HG03460 (cell line): ENCODE data around the gene ARMH1.
"Not testable (repeated sequence)": the region's sequence is repeated elsewhere in the genome, so short reads cannot be mapped to it uniquely, and the experiment has no call there.

Experiments
- ATAC-seq: cut with Tn5 transposase; IDR thresholded peaks from one replicate; pipeline ENCODE4 v1.9.1; 2021; ENCODE audit not compliant: unreplicated experiment

ARMH1 gene

GRCh38 chr1:44693900-44694299, 19.4 kb downstream of the ARMH1 start:
- ATAC-seq, result no peak

DNA sequence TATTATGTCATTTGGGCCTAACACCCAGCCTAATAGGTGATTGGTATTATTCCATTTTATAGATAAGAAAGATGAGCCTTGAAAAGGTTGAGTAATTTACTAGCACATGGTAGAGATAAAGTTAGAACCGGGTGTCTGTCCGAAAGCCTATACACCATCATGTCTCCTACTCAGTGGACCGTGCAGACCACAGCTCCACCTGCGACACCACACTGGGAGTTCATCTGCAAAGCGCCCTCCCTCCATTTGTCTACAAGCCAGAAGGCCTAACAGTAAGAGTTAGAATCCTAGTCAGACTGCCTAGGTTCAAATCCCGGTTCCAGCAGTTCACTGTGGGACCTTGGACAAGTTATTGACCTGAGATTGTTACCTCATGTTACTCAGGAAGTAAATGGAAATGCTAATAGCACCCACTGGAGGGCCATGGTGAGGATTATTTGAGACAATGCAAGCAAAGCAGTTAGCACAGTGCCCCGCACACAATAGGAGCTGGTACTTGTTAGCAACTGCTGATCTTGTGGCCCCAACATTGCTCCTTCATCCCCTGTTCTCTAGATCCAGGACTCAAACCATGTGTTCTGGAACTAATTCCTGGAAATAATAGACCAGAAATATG, 20.5 kb downstream of the ARMH1 start:
- no peak for ATAC-seq

DNA sequence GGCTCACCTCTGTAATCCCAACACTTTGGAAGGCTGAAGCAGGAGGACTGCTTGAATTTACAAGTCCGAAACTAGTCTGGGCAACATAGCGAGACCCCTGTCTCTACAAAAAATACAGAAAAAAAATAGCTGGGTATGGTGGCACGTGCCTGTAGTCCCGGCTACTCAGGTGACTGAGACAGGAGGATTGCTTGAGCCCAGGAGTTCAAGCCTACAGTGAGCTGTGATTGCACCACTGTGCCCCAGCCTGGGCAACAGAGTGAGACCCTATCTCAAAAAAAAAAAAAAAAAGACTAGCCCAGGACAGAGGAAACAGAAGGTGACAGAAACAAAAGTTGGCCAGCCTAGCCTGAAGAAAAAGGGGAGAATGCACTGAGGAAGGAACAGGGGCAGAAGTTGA, 21.2 kb downstream of the ARMH1 start:
- ATAC-seq, result no peak

GRCh38 chr1:44696101-44696500, 21.6 kb downstream of the ARMH1 start:
- ATAC-seq, result no peak

DNA sequence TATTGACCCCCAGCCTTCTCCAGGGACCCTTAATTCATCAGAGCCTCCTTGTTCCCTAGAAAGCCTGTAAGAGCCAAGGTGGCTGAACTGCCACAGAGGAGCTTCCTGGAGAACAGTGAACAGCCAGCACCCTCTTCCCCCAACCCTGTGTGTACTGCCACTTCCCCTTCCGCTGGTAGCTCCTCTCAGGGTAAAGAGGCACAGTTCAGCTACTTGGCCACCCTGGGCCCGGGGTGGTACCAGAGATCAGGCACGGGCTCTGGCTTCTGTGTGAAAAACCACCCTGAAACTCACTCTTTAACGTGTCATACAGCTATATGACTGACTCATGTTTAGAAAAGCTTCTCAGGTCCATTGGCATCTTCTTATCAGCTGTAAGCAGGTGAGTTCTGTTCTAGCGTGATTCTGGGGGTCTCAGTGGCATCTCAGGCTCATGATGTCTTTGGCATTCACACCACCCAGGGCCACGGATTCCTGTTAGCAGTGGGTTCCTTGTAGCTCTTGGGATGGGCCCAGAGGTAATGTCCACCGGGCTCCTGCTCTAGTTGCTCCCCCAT, 22.4 kb downstream of the ARMH1 start:
- peak; percentile 51 for ATAC-seq

DNA sequence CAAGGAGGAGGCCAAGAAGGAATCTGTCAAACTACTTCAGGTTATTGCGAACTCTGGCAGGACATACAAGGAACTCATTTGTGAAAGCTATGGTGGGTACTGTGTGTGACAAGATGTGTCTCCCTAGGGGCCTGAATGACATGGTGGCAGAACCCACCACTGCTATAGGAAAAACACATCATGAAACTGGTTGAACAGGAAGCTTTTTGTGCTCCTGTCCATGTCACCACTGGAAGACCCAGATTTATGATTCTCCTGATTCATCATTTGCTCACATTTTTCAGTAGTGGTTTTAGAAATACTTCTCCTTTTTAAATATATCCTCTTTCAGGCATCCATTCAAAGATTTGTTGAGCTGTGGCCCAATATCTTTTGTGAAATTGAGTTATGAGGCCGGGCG, 23.6 kb downstream of the ARMH1 start:
- no peak for ATAC-seq

- not testable (repeated sequence) for ATAC-seq
Measured at GRCh38 chr1:44699375-44699774, 24.9 kb downstream of the ARMH1 start.

DNA sequence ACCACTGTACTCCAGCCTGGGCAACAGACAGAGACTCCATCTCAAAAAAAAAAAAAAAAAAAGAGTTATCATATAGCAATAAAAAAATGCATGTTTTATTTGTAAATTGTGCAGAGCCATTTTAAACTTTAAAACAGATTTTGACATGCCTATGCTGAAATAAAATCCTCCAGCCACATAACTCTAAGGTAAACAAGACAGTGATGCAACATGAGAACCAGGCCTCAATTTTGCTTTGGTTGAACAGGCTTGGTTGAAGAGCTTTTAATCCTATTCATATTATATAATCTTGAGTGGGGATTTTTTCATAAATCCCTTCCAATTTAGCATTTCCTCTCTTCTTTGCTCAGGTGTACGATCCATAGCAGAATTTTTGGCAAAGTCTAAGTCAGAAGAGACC, 26.1 kb downstream of the ARMH1 start:
- no peak for ATAC-seq

GRCh38 chr1:44701141-44701573, 26.6 kb downstream of the ARMH1 start:
- no peak for ATAC-seq

- no peak for ATAC-seq
Measured at GRCh38 chr1:44705470-44705869, 31.0 kb downstream of the ARMH1 start.

GRCh38 chr1:44705938-44706337, 31.4 kb downstream of the ARMH1 start:
- no peak for ATAC-seq

GRCh38 chr1:44707112-44707881, 32.8 kb downstream of the ARMH1 start:
- ATAC-seq, result no peak

- no peak for ATAC-seq
Measured at GRCh38 chr1:44707959-44708831, 33.7 kb downstream of the ARMH1 start.

DNA sequence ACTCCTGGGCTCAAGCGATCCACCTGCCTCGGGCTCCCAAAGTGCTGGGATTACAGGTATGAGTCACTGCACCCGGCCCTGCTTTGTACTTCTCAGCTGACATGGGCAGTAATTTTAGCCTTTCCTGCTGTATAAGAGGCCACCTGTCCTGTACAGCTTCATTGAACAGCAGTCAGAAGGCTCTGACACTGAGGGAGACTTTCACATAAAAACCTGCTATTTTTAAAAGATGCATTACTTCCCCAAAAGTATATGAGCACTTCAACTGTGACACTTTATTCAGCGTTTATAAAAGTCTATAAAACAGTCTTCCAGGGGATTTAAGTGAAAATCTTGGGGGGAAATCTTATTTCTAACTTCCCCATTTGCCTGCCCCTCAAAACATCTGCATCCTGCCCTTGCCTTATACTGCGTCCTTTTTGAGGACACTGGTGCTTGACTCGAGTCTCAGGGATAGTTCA, 38.8 kb downstream of the ARMH1 start:
- ATAC-seq, result peak; percentile 62

DNA sequence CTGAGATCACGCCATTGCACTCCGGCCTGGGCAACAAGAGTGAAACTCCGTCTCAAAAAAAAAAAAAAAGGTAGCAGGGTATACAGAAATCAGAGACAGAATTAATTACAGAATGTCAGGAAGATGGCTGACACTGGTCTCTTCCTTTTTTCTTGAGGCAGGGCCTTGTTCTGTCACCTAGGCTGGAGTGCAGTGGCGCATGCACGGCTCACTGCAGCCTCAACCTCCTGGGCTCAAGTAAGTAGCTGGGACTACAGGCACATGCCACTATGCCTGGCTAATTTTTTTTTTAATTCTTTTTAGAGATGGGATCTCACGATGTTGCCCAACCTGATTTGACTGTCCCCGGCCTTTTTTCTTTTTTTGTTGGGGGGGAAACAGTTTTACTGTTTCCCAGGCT, 40.0 kb downstream of the ARMH1 start:
- no peak for ATAC-seq

DNA sequence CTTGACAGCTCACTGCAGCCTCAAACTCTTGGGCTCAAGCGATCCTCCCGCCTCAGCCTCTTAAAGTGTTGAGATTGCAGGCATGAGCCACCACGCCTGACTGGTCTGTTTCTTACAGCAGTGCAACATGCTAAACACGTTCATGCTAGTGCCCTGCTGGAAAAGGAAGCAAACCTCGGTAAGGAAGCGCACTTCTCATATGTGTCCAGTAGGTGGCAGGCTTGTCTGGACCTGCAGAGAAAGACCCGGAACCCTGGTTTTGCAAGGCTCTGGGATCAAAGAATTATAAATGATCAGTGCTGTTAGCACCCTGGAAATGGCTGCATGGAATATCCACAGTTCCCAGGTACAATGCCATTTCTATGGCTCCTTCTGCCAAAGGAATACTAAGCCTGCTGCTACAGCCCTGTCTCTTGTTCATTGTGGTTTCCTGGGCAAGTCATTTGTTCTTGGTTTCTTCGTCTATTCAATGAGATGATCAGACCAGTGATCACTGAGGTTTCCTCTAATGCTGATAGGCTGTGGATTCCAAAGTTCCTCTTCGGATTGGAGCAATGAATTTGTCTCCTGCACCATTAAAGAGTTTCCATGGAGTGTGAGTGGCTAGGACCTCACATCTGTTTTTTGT, 40.5 kb downstream of the ARMH1 start:
- no peak for ATAC-seq

DNA sequence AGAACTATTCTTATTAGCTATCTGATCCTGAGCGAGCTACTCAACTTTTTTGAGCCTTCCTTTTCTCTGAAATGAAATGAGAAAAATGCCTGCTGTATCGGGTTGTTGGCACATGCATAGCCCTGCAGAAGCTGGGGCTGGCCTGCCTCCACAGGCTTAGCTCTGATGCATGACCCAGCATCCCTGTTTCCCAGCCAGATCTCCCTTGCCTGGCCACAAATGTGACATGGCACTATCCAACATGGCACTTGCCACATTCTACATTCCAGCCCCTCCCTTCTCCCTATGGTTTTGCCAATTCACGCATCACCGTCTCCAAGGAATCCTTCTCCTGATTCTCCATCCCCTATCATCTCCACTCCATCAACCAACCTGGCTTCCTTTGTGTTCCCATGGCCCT, 42.6 kb downstream of the ARMH1 start:
- ATAC-seq, result no peak

DNA sequence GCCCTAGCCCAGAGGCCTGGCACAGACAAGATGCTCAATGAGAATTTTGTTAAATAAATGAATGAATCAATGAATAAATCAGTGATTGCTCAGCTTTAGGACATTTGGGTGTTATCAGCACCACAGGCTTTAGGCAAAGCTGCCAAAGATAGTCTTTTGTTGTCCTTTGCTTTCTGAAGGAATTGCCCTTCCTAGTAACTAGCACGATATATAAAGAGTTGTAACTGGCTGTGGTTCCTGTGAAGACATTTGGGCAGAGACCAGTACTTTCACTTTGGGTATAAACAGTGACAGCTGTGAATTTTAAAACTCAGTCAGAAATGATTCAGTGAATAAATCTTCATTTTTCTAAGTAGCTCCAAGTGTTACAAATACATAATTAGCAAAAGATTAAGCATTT, 43.1 kb downstream of the ARMH1 start:
- ATAC-seq, result no peak

- no peak for ATAC-seq
Measured at GRCh38 chr1:44718091-44718490, 43.6 kb downstream of the ARMH1 start.

GRCh38 chr1:44719318-44719717, 44.8 kb downstream of the ARMH1 start:
- ATAC-seq, result no peak

DNA sequence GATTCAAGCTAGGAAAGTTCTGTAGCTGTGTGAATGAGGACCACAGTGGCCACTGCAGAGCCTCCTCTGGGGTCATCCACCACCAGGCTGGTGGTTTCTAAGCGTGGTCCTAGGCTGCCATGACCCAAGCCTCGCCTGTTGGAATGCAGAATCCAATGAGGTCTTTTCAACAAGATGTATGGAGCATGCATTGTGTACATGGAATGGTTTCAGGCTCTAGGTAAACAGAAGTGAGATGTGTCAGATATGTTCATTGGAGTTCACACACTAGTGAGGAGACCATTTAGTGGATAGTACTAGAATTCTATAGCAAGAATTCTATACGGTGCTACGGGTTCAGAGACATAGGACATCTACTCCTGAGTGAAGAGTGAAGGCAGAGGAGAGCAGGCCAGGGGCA, 45.8 kb downstream of the ARMH1 start:
- ATAC-seq, result no peak
